Ramos (cell line): ENCODE results near the gene FRMD5.
"Not testable (repeated sequence)": the region's sequence is repeated elsewhere in the genome, so short reads cannot be mapped to it uniquely, and the experiment has no call there.

Source experiments
- in situ Hi-C: fragments of 300-500 bp; cut with MboI; formaldehyde crosslinking; loops from one replicate; pipeline ENCODE4 v1.14.3; 2022; ENCODE audit warnings: low sequenced_read_pairs; ENCODE audit not compliant: unreplicated experiment

FRMD5 gene

DNA sequence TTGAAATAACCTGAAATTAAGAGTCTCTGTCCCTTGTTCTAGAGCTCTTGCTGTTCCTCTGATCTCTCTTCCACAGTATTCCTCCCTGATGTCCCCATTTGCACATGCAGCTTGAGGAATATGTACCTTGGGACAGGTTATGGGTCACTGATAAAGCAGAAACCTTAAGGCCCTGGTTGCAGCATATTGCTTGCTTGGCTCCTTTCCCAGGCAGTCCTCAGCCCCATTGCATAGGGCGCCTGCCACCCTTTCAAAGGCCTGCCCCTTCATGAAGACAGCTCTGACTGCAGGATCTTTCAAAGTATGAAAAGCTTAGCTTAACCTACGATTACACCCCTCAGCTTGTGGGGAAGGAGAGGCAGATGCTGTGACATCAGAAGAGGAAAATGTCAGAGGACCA, 316.6 kb downstream of the FRMD5 start:
- in situ Hi-C loops = loop anchor here (10.0 to 25.0 kb wide), 2 partner anchors 56 to 634 kb away; no protein-coding TSS in a partner anchor

DNA sequence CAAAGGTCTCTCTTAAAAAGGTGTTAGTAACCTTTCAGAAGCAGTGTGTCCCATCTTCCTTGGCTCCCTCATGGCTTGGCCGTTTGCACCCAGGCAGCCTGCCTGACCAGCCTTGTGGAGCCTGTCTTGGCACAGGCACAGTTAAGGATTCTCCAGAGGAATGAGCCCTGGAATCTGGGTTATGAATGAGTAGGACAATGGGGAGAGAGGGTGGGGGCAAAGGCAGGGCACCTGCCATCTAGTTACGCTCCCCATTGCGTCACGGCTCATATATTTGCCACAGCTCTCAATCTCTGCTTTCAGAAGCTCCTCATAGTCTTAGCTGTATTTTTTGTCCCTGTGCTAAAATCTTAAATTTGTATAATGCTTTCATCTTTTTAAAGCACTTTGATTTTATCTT, 317.7 kb downstream of the FRMD5 start:
- in situ Hi-C loops = loop anchor here (10.0 to 25.0 kb wide), 2 partner anchors 57 to 635 kb away; no protein-coding TSS in a partner anchor

DNA sequence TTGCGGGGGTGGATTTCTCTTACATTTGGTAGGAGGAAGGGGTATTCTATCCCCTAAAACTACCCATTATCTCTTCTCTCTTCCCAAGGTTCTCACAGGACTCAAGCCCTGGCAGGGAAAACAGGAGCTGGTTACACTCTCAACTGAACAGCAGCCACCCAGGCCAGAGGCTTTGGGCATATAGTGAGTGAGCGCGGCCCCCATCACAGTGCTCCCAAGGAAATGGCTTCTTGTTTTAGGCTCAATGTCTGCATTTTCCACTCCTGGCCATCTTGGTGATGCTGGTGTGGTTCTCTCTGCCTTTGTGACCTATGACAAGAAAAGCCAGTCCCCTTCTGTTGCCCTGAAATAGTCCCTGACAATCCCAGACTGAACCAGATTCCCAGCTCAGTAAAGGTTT, 318.2 kb downstream of the FRMD5 start:
- in situ Hi-C loops = loop anchor here (10.0 to 25.0 kb wide), 2 partner anchors 58 to 635 kb away; no protein-coding TSS in a partner anchor

DNA sequence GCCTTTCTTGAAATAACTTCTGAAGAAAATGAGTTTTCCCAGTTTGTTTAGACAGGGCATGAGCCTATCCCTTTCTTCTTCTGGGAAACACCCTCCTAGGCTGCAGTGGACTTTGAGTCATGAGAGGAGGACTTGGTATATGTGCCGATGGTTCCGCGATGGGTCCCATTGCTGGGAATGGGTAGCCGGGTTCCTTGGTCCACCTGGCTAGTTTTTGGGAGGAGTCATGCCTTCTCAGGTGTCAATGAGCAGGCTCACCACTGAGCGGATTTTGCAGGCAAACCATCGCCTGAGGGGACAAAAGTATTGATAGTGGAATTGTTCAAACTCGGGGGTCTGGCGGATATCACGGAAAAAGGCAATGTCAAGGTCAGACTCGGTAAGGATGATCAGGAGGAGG, 321.4 kb downstream of the FRMD5 start:
- in situ Hi-C loops = loop anchor here (10.0 kb wide), 1 partner anchor 61 kb away; no protein-coding TSS in a partner anchor

GRCh38 chr15:43872416-43873020, 322.6 kb downstream of the FRMD5 start:
- in situ Hi-C loops = loop anchor here (10.0 kb wide), 1 partner anchor 62 kb away; no protein-coding TSS in a partner anchor

- in situ Hi-C loops = loop anchor here (10.0 kb wide), 1 partner anchor 63 kb away; no protein-coding TSS in a partner anchor
Measured at GRCh38 chr15:43871835-43872234, 323.2 kb downstream of the FRMD5 start.

DNA sequence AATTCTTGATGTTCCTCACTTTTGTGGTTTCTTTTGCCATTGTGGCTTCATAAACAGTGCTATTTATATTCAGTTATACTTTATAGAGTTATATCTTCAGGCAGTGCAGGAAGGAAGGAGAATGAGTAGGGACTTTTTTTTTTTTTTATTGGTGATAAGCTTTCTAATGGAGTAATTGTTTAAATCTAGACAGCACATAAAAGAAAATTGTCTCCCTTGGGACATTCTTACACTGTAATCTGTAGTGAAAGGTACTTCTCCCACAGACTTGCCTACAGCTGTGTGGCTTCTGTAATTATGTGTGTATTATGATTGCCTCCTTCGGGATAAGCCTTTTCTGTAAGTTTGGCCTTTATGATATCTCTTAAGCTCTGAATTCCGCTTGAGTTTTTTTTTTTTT, 326.7 kb downstream of the FRMD5 start:
- in situ Hi-C loops = no loop called here

GRCh38 chr15:43867096-43867495, 328.0 kb downstream of the FRMD5 start:
- in situ Hi-C loops = no loop called here

- in situ Hi-C loops = not testable (repeated sequence)
Measured at GRCh38 chr15:43866636-43867035, 328.4 kb downstream of the FRMD5 start.

GRCh38 chr15:43859546-43859945, 335.5 kb downstream of the FRMD5 start:
- in situ Hi-C loops = no loop called here

DNA sequence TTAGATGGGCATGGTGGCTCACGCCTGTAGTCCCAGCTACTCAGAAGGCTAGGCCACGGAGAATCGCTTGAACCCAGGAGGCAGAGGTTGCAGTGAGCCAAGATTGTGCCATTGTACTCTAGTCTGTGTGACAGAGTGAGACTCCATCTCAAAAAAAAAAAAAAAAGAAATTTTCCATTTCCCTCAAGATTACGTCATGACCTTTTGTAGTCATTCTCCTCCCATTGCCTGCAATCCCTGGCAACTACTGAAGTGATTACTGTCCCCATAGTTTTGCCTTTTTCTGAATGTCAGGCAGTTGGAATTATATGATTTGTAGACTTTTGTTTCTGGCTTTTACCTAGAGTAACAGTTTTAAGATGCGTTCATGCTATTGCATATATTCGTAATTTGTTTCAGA, 340.3 kb downstream of the FRMD5 start:
- in situ Hi-C loops = no loop called here

DNA sequence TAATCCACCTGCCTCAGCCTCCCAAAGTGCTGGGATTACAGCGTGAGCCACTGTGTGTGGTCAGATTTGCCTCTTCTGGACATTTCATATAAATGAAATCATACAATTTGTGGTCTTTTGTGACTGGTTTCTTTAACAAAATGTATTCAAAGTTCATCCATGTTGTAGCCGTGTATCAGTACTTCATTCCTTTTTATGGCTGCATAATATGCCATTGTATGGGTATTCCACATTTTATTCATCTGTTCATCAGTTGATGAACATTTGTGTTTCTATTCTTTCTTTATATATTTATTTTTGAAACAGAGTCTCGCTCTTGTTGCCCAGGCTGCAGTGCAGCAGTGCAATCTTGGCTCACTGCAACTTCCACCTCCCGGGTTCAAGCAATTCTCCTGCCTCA, 342.5 kb downstream of the FRMD5 start:
- in situ Hi-C loops = no loop called here

GRCh38 chr15:43851251-43851650, 343.8 kb downstream of the FRMD5 start:
- in situ Hi-C loops = no loop called here

- in situ Hi-C loops = no loop called here
Measured at GRCh38 chr15:43845421-43845820, 349.6 kb downstream of the FRMD5 start.

DNA sequence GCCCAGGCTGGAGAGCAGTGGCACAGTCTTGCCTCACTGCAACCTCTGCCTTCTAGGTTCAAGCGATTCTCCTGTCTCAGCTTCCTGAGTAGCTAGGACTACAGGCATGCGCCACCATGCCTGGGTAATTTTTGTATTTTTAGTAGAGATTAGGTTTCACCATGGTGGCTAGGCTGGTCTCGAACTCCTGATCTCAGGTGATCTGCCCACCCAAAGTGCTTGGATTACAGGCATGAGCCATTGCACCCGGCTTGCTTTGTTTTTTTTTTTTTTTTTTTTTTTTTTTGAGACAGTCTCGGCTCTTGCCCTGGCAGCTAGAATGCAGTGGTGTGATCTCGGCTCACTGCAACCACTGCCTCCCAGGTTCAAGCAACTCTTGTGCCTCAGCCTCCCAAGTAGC, 362.6 kb downstream of the FRMD5 start:
- in situ Hi-C loops = not testable (repeated sequence)

DNA sequence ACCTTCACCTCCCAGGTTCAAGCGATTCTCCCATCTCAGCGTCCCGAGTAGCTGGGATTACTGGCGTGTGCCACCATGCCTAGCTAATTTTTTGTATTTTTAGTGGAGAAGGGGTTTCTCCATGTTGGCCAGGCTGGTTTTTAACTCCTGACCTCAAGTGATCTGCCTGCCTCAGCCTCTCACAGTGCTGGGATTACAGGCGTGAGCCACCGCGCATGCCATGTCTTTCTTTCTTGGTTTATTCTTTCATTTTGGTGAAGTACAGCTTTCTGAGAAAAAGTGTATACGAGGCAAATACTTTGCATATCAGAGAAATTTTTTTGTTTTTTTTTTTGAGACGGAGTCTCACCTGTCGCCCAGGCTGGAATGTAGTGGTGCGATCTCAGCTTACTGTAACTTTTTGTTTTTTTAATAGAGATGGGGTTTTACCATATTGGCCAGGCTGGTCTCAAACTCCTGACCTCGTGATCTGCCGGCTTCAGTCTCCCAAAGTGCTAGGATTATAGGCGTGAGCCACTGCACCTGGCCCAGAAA, 363.5 kb downstream of the FRMD5 start:
- in situ Hi-C loops = not testable (repeated sequence)

DNA sequence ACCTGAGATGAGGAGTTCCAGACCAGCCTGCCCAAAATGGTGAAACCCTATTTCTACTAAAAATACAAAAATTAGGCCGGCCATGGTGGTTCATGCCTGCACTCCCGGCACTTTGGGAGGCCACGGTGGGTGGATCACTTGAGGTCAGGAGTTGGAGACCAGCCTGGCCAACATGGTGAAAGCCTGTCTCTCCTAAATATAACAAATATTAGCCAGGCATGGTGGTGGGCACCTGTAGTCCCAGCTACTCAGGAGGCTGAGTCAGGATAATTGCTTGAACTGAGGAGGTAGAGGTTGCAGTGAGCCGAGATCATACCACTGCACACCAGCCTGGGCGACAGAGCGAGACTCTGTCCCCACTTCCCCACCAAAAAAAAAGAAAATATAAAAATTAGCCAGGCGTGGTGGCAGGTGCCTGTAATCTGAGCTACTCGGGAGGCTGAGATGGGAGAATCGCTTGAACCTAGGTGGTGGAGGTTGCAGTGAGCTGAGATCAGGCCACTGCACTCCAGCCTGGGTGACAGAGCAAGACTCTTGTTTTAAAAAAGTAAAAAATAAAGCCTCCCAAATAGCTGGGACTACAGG, 364.3 kb downstream of the FRMD5 start:
- in situ Hi-C loops = not testable (repeated sequence)

- in situ Hi-C loops = not testable (repeated sequence)
Measured at GRCh38 chr15:43829951-43830540, 365.0 kb downstream of the FRMD5 start.

DNA sequence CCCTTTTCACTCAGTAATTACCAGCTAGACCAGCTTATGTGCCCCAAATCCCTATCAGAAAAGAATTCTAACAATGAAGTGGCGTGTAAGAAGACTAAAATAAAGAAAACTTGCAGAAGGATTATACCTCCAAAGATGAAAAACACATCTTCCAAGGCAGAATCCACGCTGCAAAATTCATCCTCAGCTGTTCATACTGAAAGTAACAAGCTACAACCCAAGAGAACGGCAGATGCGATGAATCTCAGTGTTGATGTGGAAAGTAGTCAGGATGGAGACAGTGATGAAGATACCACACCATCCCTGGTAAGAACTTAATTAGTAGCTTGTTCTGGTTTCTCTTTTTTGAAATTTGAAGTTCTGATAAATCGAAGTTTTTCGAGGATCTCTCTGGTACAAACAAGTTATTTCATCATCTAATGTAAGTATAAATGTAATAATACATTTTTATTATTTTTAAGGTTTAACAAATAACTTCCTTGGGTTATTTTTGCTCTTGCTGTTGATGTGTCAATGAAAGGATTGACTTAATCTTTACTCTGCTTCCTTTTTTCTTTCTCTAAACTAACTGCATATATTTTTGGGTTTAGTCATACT, 366.9 kb downstream of the FRMD5 start:
- in situ Hi-C loops = no loop called here

GRCh38 chr15:43826508-43827341, 368.3 kb downstream of the FRMD5 start, which contains the start of gene WDR76:
Gene WDR76 (plus strand): TSS chr15:43827002. CDS start chr15:43827033, 31 bp downstream.
- in situ Hi-C loops = no loop called here
